ENCODE results near the gene MRPL48.

MRPL48 gene

DNA sequence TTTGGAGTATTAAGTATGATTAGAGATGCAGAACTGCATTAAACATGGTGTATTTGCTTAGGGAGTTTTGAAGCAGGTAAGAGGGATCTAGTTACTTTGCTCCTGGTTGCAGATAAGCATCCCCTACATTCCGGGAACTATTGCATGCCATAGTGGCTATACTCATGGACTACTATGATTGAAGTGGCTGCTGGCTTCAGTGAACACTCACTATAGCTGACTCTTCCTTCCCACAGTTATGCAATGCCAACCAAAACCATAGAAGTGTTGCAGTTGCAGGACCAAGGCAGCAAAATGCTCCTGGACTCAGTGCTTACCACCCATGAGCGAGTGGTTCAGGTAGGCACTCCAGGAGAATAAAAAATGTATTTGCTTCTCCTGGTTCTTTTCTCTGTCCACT, 72.0 kb downstream of the MRPL48 start:
- FAIRE-seq (no peak), DNase-seq (ENCODE audit: insufficient read length, low spot score) (no peak)
- TF ChIP-seq POU2F2 (IDR thresholded peaks at IDR 0.05; ENCODE audit: low read depth, low read length) (no peak), TAF1 (IDR thresholded peaks at IDR 0.05; ENCODE audit: low read depth, low read length) (no peak), SPI1 (IDR thresholded peaks at IDR 0.05; ENCODE audit: low read depth, low read length) (no peak), POLR2A (IDR thresholded peaks at IDR 0.05; ENCODE audit: low read depth, low read length) (no peak), POLR2AphosphoS5 (IDR thresholded peaks at IDR 0.05; ENCODE audit: low read depth, low read length) (no peak), PAX5 (IDR thresholded peaks at IDR 0.05; ENCODE audit: insufficient read depth, low read length, severe bottlenecking) (no peak)

DNA sequence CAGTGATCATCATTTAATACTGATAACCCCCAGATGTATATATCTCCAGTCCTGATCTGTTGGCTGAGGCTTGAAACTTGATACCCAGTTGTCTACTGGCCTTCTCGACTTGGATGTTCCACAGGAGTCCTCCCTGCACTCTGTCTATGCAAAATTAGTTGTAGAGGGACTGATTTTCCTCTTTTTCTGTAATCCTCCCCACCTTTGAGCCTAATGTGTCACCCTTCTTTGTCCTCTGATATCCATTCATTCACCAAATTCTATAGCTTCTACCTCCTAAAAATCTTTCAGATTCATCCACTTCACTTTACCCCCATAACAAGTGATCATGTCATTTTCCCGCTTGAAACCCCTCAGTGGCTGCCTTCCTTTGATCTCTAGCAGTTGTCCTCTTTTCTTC, 72.5 kb downstream of the MRPL48 start:
- DNase-seq (ENCODE audit: insufficient read length, low spot score) (no peak), FAIRE-seq (no peak)
- TF ChIP-seq POLR2A (IDR thresholded peaks at IDR 0.05; ENCODE audit: low read depth, low read length): no peak
- TF ChIP-seq PAX5 (IDR thresholded peaks at IDR 0.05; ENCODE audit: insufficient read depth, low read length, severe bottlenecking): no peak
- no peak for TF ChIP-seq POLR2AphosphoS5 (IDR thresholded peaks at IDR 0.05; ENCODE audit: low read depth, low read length)
- TF ChIP-seq SPI1 (IDR thresholded peaks at IDR 0.05; ENCODE audit: low read depth, low read length): no peak
- no peak for TF ChIP-seq POU2F2 (IDR thresholded peaks at IDR 0.05; ENCODE audit: low read depth, low read length)
- no peak for TF ChIP-seq TAF1 (IDR thresholded peaks at IDR 0.05; ENCODE audit: low read depth, low read length)

DNA sequence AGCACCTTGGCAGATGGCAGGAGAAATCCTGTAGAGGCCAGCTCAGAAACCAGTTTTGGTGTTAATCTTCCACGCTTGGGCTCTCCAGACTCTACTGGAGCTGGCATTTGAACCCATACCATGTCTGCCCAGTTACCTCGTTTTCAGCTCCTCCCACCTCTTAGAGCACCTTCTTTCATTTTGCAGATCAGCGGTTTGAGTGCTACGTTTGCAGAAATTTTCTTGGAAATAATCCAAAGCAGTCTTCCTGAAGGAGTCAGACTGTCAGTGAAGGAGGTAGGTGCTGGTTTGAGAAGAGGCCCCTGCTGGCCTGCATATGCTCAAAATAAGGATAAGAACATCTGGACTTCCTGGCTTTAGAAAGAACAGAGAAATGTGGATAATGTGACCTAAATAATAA, 75.3 kb downstream of the MRPL48 start:
- FAIRE-seq: no peak
- no peak for TF ChIP-seq SPI1 (IDR thresholded peaks at IDR 0.05; ENCODE audit: low read depth, low read length)
- no peak for TF ChIP-seq POLR2AphosphoS5 (IDR thresholded peaks at IDR 0.05; ENCODE audit: low read depth, low read length)
- no peak for TF ChIP-seq TAF1 (IDR thresholded peaks at IDR 0.05; ENCODE audit: low read depth, low read length)
- TF ChIP-seq POLR2A (IDR thresholded peaks at IDR 0.05; ENCODE audit: low read depth, low read length): no peak
- TF ChIP-seq POU2F2 (IDR thresholded peaks at IDR 0.05; ENCODE audit: low read depth, low read length): no peak
- TF ChIP-seq PAX5 (IDR thresholded peaks at IDR 0.05; ENCODE audit: insufficient read depth, low read length, severe bottlenecking): no peak
- no peak for DNase-seq (ENCODE audit: insufficient read length, low spot score)

DNA sequence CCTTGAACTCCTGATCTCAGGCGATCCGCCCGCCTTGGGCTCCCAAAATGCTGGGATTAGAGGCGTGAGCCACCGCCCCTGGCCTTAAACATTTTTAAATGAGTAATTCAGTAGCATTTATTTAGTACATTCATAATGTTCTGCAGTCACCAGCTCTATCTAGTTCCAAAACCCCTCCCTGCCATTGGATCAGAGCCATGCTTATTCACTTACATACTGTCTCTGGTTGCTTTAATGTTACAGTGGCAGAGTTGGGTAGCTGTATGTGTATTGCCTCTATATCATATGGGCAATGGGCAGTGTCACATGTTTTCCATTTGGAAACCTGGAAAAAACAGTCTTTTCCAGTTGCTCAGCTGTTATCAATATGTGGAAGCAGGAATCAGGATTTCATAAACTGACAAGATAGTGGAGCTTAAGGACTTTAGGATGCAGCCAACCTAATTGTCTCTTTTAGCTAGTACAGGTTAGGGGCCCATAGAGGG, 78.5 kb downstream of the MRPL48 start:
- DNase-seq (ENCODE audit: insufficient read length, low spot score) (no peak), FAIRE-seq (no peak)
- TF ChIP-seq POU2F2 (IDR thresholded peaks at IDR 0.05; ENCODE audit: low read depth, low read length) (no peak), PAX5 (IDR thresholded peaks at IDR 0.05; ENCODE audit: insufficient read depth, low read length, severe bottlenecking) (no peak), TAF1 (IDR thresholded peaks at IDR 0.05; ENCODE audit: low read depth, low read length) (no peak), POLR2AphosphoS5 (IDR thresholded peaks at IDR 0.05; ENCODE audit: low read depth, low read length) (no peak), SPI1 (IDR thresholded peaks at IDR 0.05; ENCODE audit: low read depth, low read length) (no peak), POLR2A (IDR thresholded peaks at IDR 0.05; ENCODE audit: low read depth, low read length) (no peak)

DNA sequence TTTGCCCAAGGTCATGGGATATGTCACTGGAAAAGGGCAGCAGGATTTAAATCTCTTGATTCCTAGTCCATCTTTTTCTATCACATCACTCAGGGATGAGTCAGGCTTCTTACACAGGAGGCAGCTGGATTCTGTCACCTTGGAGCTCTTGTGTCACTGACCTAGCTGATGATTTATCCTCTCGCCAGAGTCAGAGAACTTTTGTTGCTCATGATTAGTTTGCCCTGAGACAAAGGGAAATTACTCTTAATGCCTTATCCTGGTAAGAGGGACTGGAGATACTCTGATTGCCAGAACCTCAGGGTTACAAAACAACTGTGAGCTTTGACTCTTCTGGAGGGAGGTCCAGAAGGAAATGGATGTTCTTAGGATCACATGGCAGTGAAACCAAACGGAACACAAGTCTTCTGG, 78.9 kb downstream of the MRPL48 start:
- TF ChIP-seq POLR2A (IDR thresholded peaks at IDR 0.05; ENCODE audit: low read depth, low read length): no peak
- TF ChIP-seq TAF1 (IDR thresholded peaks at IDR 0.05; ENCODE audit: low read depth, low read length): no peak
- TF ChIP-seq POLR2AphosphoS5 (IDR thresholded peaks at IDR 0.05; ENCODE audit: low read depth, low read length): no peak
- TF ChIP-seq PAX5 (IDR thresholded peaks at IDR 0.05; ENCODE audit: insufficient read depth, low read length, severe bottlenecking): no peak
- no peak for TF ChIP-seq POU2F2 (IDR thresholded peaks at IDR 0.05; ENCODE audit: low read depth, low read length)
- no peak for TF ChIP-seq SPI1 (IDR thresholded peaks at IDR 0.05; ENCODE audit: low read depth, low read length)
- DNase-seq (ENCODE audit: insufficient read length, low spot score): no peak
- no peak for FAIRE-seq

DNA sequence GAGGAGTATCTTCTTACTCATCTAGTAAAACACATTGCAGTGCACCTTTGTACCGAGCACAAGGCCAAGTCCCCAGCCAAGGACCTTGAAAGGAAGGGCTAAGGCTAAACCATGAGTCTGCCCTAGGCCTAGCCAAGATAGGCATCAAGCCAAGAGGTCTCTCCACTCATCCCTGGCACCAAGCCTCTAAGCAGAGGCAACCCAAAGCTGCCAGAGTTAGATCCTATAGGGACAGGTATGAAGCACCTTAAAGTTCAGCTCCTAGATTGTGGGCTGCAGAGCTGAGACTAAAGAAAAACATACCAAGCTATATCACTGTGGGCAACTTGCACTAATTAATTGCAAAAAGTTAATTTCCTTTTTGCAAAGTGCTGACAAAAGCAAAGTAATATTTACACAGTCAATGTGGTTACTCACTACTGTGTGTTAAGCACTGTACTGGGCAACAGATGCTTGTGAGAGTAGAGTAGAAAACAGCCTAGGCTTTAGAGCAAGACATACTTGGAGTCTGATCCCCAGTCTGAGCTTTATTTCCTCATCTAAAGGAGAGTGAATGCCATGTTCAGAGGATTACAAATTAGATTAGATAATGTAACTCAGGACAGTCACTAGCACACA, 81.8 kb downstream of the MRPL48 start:
- no peak for DNase-seq (ENCODE audit: insufficient read length, low spot score)
- no peak for TF ChIP-seq PAX5 (IDR thresholded peaks at IDR 0.05; ENCODE audit: insufficient read depth, low read length, severe bottlenecking)
- no peak for TF ChIP-seq SPI1 (IDR thresholded peaks at IDR 0.05; ENCODE audit: low read depth, low read length)
- no peak for TF ChIP-seq POLR2A (IDR thresholded peaks at IDR 0.05; ENCODE audit: low read depth, low read length)
- no peak for TF ChIP-seq POLR2AphosphoS5 (IDR thresholded peaks at IDR 0.05; ENCODE audit: low read depth, low read length)
- no peak for TF ChIP-seq TAF1 (IDR thresholded peaks at IDR 0.05; ENCODE audit: low read depth, low read length)
- TF ChIP-seq POU2F2 (IDR thresholded peaks at IDR 0.05; ENCODE audit: low read depth, low read length): no peak
- FAIRE-seq: no peak

DNA sequence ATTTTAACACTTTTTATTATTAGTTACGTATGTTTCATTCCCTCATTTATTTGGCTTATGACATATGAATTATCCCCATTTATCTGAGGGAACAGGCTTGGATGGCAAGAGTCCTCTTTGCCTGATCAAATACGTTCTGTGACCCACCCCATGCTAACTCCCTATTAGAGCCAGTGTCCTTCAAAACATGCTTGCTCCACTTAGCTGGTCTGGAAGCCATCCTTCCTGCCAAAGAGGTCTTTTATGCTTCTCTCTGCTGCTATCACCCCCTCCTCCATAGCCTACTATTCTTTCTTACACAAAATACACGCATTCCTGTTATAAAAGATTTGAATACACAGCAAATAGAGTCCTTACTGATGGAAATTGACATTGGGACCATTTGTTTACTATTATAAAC, 82.6 kb downstream of the MRPL48 start:
- DNase-seq (ENCODE audit: insufficient read length, low spot score) (no peak), FAIRE-seq (no peak)
- TF ChIP-seq POLR2A (IDR thresholded peaks at IDR 0.05; ENCODE audit: low read depth, low read length) (no peak), PAX5 (IDR thresholded peaks at IDR 0.05; ENCODE audit: insufficient read depth, low read length, severe bottlenecking) (no peak), POU2F2 (IDR thresholded peaks at IDR 0.05; ENCODE audit: low read depth, low read length) (no peak), POLR2AphosphoS5 (IDR thresholded peaks at IDR 0.05; ENCODE audit: low read depth, low read length) (no peak), SPI1 (IDR thresholded peaks at IDR 0.05; ENCODE audit: low read depth, low read length) (no peak), TAF1 (IDR thresholded peaks at IDR 0.05; ENCODE audit: low read depth, low read length) (no peak)

DNA sequence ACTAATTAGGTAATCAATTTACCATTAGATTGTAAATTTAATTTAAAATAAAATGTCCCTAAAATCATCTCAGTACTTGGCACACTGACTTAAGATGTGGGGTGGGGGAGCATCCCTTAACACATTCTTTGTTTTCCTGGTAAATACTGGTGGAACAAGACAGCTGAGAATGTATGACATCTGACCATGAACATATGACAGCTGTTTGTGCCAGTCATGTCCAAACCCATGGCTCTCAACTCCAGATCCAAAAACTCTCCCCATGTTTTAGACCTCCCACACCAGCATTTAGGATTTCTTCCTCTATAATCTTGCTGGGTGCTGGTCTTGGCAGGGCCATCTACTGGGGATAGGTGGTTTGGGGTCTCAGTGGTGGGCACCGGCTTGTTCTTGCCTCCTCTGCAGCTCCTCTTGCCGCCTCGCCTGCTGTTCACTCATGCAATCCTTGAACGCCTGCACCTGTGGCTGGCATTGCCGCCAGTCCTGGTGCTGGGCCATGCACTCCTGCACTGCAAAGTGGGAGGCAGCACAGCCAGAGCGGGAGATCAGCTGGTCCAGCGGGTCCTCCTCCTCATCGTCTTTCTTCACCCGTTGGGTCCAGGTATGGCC, 85.2 kb downstream of the MRPL48 start:
- TF ChIP-seq PAX5 (IDR thresholded peaks at IDR 0.05; ENCODE audit: insufficient read depth, low read length, severe bottlenecking) (no peak), POLR2A (IDR thresholded peaks at IDR 0.05; ENCODE audit: low read depth, low read length) (no peak), POLR2AphosphoS5 (IDR thresholded peaks at IDR 0.05; ENCODE audit: low read depth, low read length) (no peak), TAF1 (IDR thresholded peaks at IDR 0.05; ENCODE audit: low read depth, low read length) (no peak), POU2F2 (IDR thresholded peaks at IDR 0.05; ENCODE audit: low read depth, low read length) (no peak), SPI1 (IDR thresholded peaks at IDR 0.05; ENCODE audit: low read depth, low read length) (no peak)
- no peak for FAIRE-seq
- DNase-seq (ENCODE audit: insufficient read length, low spot score): no peak

DNA sequence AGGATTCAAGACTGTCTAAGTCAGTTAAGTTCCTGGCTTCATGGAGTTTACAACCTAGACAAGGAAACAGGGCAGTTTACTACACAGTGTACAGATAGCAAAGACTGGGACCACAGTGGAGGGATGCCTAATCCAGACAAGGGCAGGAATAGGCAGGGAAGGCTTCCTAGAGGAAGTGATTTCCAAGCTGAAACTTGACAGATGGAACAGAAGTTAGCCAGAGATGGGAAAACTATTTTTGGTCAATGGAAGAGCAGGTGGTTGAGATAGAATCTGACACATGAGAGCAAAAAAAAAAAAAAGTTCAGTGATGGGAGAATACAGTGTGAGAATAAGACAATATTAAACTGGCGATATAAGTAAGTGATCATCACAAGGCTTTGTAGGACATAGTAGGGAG, 87.7 kb downstream of the MRPL48 start:
- DNase-seq (ENCODE audit: insufficient read length, low spot score) (no peak), FAIRE-seq (no peak)
- TF ChIP-seq TAF1 (IDR thresholded peaks at IDR 0.05; ENCODE audit: low read depth, low read length) (no peak), POLR2A (IDR thresholded peaks at IDR 0.05; ENCODE audit: low read depth, low read length) (no peak), SPI1 (IDR thresholded peaks at IDR 0.05; ENCODE audit: low read depth, low read length) (no peak)
